Measurements from ENCODE around the gene TPD52L1.

Gene TPD52L1

GRCh38 chr6:125112934-125113333 lies 40.6 kb upstream of the TPD52L1 start:
- no peak for DNase-seq (ENCODE audit: low read depth)
- no peak overlapping the region for H3K4me3 ChIP-seq (ENCODE audit: control insufficient read depth, low read depth, low read length)
- TF ChIP-seq, protein P1, sequence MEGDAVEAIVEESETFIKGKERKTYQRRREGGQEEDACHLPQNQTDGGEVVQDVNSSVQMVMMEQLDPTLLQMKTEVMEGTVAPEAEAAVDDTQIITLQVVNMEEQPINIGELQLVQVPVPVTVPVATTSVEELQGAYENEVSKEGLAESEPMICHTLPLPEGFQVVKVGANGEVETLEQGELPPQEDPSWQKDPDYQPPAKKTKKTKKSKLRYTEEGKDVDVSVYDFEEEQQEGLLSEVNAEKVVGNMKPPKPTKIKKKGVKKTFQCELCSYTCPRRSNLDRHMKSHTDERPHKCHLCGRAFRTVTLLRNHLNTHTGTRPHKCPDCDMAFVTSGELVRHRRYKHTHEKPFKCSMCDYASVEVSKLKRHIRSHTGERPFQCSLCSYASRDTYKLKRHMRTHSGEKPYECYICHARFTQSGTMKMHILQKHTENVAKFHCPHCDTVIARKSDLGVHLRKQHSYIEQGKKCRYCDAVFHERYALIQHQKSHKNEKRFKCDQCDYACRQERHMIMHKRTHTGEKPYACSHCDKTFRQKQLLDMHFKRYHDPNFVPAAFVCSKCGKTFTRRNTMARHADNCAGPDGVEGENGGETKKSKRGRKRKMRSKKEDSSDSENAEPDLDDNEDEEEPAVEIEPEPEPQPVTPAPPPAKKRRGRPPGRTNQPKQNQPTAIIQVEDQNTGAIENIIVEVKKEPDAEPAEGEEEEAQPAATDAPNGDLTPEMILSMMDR (conservative IDR thresholded peaks at IDR 0.05; ENCODE audit: control insufficient read depth, insufficient read depth, low read depth, low read length) = no peak

- TF ChIP-seq, protein P1 (conservative IDR thresholded peaks at IDR 0.05; ENCODE audit: control insufficient read depth, insufficient read depth, low read depth, low read length) = peak; percentile 84
- peak; percentile 66 for DNase-seq (ENCODE audit: low read depth)
- H3K4me3 ChIP-seq (ENCODE audit: control insufficient read depth, low read depth, low read length) = no peak overlapping the region
These were observed 39.2 kb upstream of the TPD52L1 start for GRCh38 chr6:125114248-125114858.

DNA sequence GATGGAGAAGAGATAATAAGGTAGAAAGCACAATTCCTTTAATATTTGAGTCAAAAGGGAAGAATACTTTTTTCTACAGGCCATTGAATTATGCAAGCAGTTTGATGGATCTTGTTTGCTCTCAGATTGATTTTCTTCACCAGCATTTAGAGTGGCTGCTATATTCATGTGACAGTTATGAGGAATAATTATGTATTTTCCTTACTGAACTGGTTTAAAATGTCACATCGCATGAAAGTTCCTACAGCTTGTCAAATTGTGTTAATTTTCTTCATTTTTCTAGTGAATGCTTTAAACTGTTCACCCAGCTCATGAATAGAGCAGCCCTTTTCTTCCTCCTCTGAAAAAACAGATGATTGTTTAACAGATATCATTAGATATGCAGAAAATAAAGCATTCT lies 37.4 kb upstream of the TPD52L1 start:
- TF ChIP-seq, protein P1 (conservative IDR thresholded peaks at IDR 0.05; ENCODE audit: control insufficient read depth, insufficient read depth, low read depth, low read length) = no peak
- no peak for DNase-seq (ENCODE audit: low read depth)
- no peak overlapping the region for H3K4me3 ChIP-seq (ENCODE audit: control insufficient read depth, low read depth, low read length)

GRCh38 chr6:125116710-125117109 lies 36.9 kb upstream of the TPD52L1 start:
- DNase-seq (ENCODE audit: low read depth) = no peak
- TF ChIP-seq, protein P1 (conservative IDR thresholded peaks at IDR 0.05; ENCODE audit: control insufficient read depth, insufficient read depth, low read depth, low read length) = no peak
- H3K4me3 ChIP-seq (ENCODE audit: control insufficient read depth, low read depth, low read length) = no peak overlapping the region

DNA sequence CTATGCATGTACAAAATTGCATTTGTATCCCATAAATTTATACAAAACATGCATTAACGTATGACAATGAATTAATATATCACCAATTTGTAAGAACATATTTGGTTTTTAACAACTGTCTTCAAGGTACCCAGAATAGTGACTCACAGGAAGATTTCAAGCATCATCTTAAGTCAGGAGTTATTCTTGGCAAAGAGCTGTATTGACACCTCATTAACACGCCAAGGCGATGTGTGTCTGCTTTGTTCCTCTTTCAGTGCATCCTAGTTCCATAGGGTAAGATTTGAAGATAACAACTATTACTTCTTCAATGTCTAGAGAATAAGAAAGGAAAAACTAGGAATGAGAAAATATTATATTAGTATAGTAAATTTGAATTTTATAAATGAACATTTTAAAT lies 35.8 kb upstream of the TPD52L1 start:
- no peak overlapping the region for H3K4me3 ChIP-seq (ENCODE audit: control insufficient read depth, low read depth, low read length)
- peak; percentile 41 for DNase-seq (ENCODE audit: low read depth)
- TF ChIP-seq, protein P1 (conservative IDR thresholded peaks at IDR 0.05; ENCODE audit: control insufficient read depth, insufficient read depth, low read depth, low read length) = no peak

- TF ChIP-seq, protein P1 (conservative IDR thresholded peaks at IDR 0.05; ENCODE audit: control insufficient read depth, insufficient read depth, low read depth, low read length) = no peak
- no peak overlapping the region for H3K4me3 ChIP-seq (ENCODE audit: control insufficient read depth, low read depth, low read length)
These were observed 33.5 kb upstream of the TPD52L1 start for GRCh38 chr6:125120054-125120590.

More at GRCh38 chr6:125120054-125120590, 33.5 kb upstream of the TPD52L1 start:
- DNase-seq (ENCODE audit: low read depth) = no peak

Data from fibroblast of mammary gland (primary cell).